Heart right ventricle (tissue), 16 donors: Measurements from ENCODE around the gene CCL27. TPM values are rescaled to one million over a fixed set of nuclear protein-coding genes. Genes with fewer than 3 reads are reported as not detected.
A peak's percentile ranks its signal among the peaks of the same experiment; 100 is the strongest.

ENCODE experiments used
- ATAC-seq, 8 donors: fragments of 200-7000 bp; cut with Tn5 transposase; one replicate each; pipeline ENCODE4 v1.9.1; 2020; ENCODE audit warnings: mild to moderate bottlenecking in 8 of 8, moderate library complexity in 8 of 8, moderate number of reproducible peaks in 1 of 8
- DNase-seq, 2 donors: peaks; one replicate each; pipeline ENCODE4 v3.0.0-alpha.2; 2020
- H3K27ac ChIP-seq, 10 donors: fragments of 200-600 bp; sonication (generic) in 2 of 10; one replicate each; pipeline versions ENCODE4 v1.5.0 to v1.8.0; 2020 to 2022; ENCODE audit warnings: mild to moderate bottlenecking in 3 of 10
- H3K27me3 ChIP-seq, 7 donors: fragments of 200-600 bp; one replicate each; pipeline ENCODE4 v1.8.0; 2021 to 2022; ENCODE audit warnings: mild to moderate bottlenecking in 2 of 7
- H3K36me3 ChIP-seq, 9 donors: fragments of 200-600 bp; sonication (generic) in 1 of 9; one replicate each; pipeline versions ENCODE4 v1.5.0 to v1.8.0; 2020 to 2022; ENCODE audit warnings: mild to moderate bottlenecking in 2 of 9
- H3K4me1 ChIP-seq, 9 donors: fragments of 200-600 bp; sonication (generic) in 1 of 9; one replicate each; pipeline versions ENCODE4 v1.5.0 to v1.8.0; 2020 to 2022; ENCODE audit warnings: mild to moderate bottlenecking in 4 of 9
- H3K4me3 ChIP-seq, 10 donors: fragments of 200-600 bp; sonication (generic) in 2 of 10; one replicate each; pipeline versions ENCODE4 v1.5.0 to v1.8.0; 2020 to 2022; ENCODE audit warnings: mild to moderate bottlenecking in 7 of 10, moderate library complexity in 2 of 10
- H3K9me3 ChIP-seq, 11 donors: fragments of 200-600 bp in 10 of 11; sonication (generic) in 2 of 11; one replicate each; pipeline versions ENCODE4 v1.5.0 to v1.8.0; 2013 to 2022; ENCODE audit warnings: mild to moderate bottlenecking in 2 of 11, control low read depth in 1 of 11, moderate library complexity in 1 of 11
- WGBS, 2 donors: extraction: QIAGEN DNeasy Blood & Tissue Kit; methylation state at CpG; one replicate each; pipeline ENCODE4 v1.1.7; 2013; ENCODE audit warnings: inconsistent platforms in 1 of 2; 5-methylcytosine and 5-hydroxymethylcytosine counted together
- intact Hi-C, 10 donors: fragments of 100-400 bp; cut with DNase I; formaldehyde crosslinking; loops; one replicate each; pipeline versions ENCODE4 v1.11.1 to v1.14.2; 2022
- polyA plus RNA-seq, 2 donors: library from polyadenylated mRNA; stranded (reverse); fragments of 200-250 nt; gene quantifications; one replicate each; pipeline ENCODE4 v1.2.3, GENCODE V29; 2013
- total RNA-seq, 10 donors: library from RNA; stranded (reverse); fragmentation: NEBNext Ultra II Directional in 3 of 10; extraction: Animal tissue kit (Norgen Biotek cat#: 25700) in 3 of 10; gene quantifications; one replicate each; pipeline versions ENCODE4 v1.2.1 to v1.2.4, GENCODE V29; 2021 to 2023
- TF ChIP-seq, protein P1 (sequence below), 9 donors: fragments of 200-600 bp; sonication (generic) in 2 of 9; IDR thresholded peaks; one replicate each; pipeline versions ENCODE4 v1.5.0 to v1.8.0; 2021 to 2022; ENCODE audit warnings: antibody characterized with exemption in 9 of 9, mild to moderate bottlenecking in 5 of 9, moderate library complexity in 1 of 9
- donor health status: Arrhythmogenic right ventricular cardiomyopathy.
- donor health status: ischemic (EF 13 %, LVEDD 7.1; RV severe dilation, severe dysfunction).
- donor health status: healthy with polysubstance abuse.
- donor health status: DM: no; HTN: yes; CAD: no.
- donor health status: DM: no; HTN: no; CAD: no.
- donor health status: ischemic (EF 25% LVEDD 6.9; RV normal size, moderate dysfunction).
- donor health status: ischemic (EF 25% LVEDD 5.7; RV mildly dilated, moderate dysfunction).
- donor health status: healthy.
- donor health status: DM: yes; HTN: yes; CAD: no.
- donor health status: Ischemic cardiomyopathy.
- donor health status: ischemic (EF 35%, LVEDD 5.7; RV mildly dilated, moderate dysfunction).
- donor health status: nonischemic (EF 11% LVEDD 7.7; RV severe dilation, severe dysfunction).
- donor health status: DM: yes; HTN: yes; CAD: no.
- donor health status: PGD.
- donor health status: ischemic (EF 29% LVEDD 5.4; RV normal size, mild dysfunction).
- donor health status: nonischemic (EF 23%, LVEDD 6.1; RV moderate dilation, normal function).

Gene CCL27
- total and polyA plus RNA-seq, 12 donors = 0.44 to 0.45 TPM; not detected in 10

DNA sequence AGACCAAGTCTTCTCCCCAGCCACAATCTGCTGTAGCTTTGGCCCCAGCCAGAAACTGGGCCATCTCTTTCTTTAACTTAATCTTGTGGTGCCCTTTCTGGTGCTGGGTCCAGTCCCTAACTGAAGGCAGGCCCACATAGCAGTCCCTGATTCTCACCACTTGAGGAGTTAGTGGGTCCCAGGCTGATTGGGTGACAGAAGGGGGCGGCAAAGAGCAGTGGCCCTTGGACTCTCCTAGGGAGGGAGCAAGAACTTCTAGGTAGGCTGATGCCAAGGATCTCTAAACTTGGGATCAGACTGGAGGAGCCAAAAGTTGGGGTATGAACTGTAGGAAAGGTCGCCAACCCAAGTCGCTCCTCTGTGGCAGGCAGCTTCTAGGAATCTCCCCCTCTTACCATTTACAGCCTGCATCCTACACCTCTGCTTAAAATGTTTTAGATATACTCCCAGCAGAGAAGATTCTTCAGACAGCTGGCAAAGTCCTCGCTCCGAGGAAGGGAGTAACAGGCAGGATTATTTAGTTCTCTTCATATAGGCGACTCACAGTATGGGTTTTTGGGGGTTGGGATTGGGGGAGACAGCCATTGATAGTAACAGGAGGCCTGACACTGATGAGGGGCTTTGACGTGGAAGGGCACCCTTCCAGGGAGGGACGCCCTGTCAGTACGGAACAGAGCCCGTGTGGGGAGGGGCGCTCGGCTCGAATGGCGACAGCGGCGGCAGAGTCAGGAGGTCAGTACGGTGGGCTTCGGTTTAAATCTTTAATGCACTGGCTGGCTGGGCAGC lies 2.0 kb upstream of the CCL27 start:
- intact Hi-C loops = loop anchor here in 4 of 10 donors (2.0 to 5.0 kb wide), 2 partner anchors 16 to 38 kb away; no protein-coding TSS in a partner anchor
- ATAC-seq = peak; percentile 27 to 64 (median 52)
- 11 to 15% methylated on average over 18 of the region's 18 CpGs for WGBS, 2 donors

DNA sequence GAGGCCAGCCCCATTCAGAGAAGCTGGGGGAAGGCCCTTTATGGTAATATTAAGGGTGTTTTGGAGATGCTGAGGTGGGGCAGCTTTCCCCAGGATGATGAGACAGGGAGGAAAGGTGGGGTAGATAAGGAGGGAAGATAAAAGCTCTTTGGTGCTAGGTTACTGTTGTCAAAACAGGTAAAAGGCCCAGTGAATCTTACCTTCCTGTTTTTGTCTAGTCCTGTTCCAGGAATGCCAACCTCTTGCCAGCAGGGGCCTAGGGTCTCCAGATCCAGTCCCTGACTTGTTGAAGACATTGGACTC lies 797 bp upstream of the CCL27 start:
- H3K9me3 ChIP-seq = no peaks in the 10 kb centered on the region
- TF ChIP-seq, protein P1, sequence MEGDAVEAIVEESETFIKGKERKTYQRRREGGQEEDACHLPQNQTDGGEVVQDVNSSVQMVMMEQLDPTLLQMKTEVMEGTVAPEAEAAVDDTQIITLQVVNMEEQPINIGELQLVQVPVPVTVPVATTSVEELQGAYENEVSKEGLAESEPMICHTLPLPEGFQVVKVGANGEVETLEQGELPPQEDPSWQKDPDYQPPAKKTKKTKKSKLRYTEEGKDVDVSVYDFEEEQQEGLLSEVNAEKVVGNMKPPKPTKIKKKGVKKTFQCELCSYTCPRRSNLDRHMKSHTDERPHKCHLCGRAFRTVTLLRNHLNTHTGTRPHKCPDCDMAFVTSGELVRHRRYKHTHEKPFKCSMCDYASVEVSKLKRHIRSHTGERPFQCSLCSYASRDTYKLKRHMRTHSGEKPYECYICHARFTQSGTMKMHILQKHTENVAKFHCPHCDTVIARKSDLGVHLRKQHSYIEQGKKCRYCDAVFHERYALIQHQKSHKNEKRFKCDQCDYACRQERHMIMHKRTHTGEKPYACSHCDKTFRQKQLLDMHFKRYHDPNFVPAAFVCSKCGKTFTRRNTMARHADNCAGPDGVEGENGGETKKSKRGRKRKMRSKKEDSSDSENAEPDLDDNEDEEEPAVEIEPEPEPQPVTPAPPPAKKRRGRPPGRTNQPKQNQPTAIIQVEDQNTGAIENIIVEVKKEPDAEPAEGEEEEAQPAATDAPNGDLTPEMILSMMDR (IDR thresholded peaks at IDR 0.05) = no peak
- H3K27ac ChIP-seq = peak overlapping the region in 2 of 10 donors; percentile 31 to 98
- intact Hi-C loops = loop anchor here in 3 of 10 donors (5.0 kb wide), 1 partner anchor 39 kb away; no protein-coding TSS in a partner anchor
- DNase-seq = no peak
- H3K4me3 ChIP-seq = no peak overlapping the region
- no peaks in the 10 kb centered on the region for H3K27me3 ChIP-seq
- ATAC-seq = no peak
- peaks cover 0 to 29% (median 14%) of the 10 kb centered on the region in 9 donors for H3K4me1 ChIP-seq
- peaks cover 0 to 58% (median 15%) of the 10 kb centered on the region in 9 donors for H3K36me3 ChIP-seq

More for the DNA sequence above, 2.0 kb upstream of the CCL27 start:
- Histone ChIP-seq H3K27ac (peak overlapping the region; percentile 38 to 100 (median 97)), H3K9me3 (peaks cover 0 to 2% (median 0%) of the 10 kb centered on the region in 11 donors), H3K36me3 (peaks cover 0 to 53% (median 15%) of the 10 kb centered on the region in 9 donors), H3K27me3 (no peaks in the 10 kb centered on the region), H3K4me1 (peaks cover 0 to 29% (median 14%) of the 10 kb centered on the region in 9 donors), H3K4me3 (peak overlapping the region; percentile 45 to 95 (median 72))
- DNase-seq = peak; percentile 85
- TF ChIP-seq, protein P1 (IDR thresholded peaks at IDR 0.05) = peak; percentile 53 to 92 (median 79)

DNA sequence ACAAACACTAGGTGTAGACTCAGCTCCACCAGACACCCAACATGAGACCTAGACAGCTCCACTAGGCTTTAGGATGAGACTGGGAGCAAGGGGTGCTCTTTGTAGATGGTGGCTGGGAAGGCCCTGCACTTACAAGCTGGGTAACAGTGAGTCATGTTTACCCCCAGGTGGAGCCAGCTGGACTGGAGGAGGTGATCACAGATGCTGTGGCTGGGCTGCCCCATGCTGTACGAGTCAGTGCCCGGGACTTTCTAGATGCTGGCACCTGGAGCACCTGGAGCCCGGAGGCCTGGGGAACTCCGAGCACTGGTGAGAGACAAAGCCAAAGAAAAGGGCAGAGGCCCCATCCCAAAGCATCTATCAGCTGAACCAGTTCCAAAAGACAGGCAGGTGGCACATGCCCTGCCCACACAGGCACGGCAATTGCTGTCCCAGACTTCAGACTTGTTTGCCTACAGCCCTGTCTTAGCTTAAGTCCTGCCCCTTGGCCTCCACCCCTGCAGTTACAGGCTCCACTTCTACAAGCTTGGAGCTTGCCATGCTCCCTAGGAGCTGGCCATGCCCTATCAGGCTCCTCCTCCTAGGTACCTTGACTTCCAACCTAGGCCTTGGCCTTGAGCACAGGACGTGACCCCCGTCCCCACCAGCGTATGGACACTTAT lies 2.7 kb downstream of the CCL27 start:
- ATAC-seq (no peak), DNase-seq (no peak)
- Histone ChIP-seq H3K9me3 (no peaks in the 10 kb centered on the region), H3K36me3 (peaks cover 0 to 69% (median 15%) of the 10 kb centered on the region in 9 donors), H3K27me3 (no peaks in the 10 kb centered on the region), H3K4me3 (no peak overlapping the region), H3K4me1 (peaks cover 4 to 25% (median 15%) of the 10 kb centered on the region in 9 donors), H3K27ac (no peak overlapping the region)
- 95 to 96% methylated on average over 8 of the region's 8 CpGs for WGBS, 2 donors
- TF ChIP-seq, protein P1 (IDR thresholded peaks at IDR 0.05) = no peak
- intact Hi-C loops = loop anchor here in 3 of 10 donors (5.0 kb wide), 1 partner anchor 43 kb away; no protein-coding TSS in a partner anchor

DNA sequence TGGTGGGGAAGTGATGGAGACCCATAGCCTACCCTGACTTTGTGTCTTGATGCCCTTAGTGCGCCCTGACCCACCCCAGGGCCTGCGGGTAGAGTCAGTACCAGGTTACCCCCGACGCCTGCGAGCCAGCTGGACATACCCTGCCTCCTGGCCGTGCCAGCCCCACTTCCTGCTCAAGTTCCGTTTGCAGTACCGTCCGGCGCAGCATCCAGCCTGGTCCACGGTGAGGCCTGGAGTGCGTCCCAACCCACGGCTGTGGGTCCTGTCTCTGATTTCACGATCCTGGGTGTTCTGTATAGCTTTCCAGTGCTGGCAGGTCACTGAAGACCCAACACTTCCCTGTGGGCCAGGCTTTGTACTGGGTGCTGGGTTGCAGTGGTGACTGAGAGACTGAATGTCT lies 4.0 kb downstream of the CCL27 start:
- Histone ChIP-seq H3K4me3 (no peak overlapping the region), H3K27ac (no peak overlapping the region), H3K27me3 (no peaks in the 10 kb centered on the region), H3K4me1 (peaks cover 8 to 30% (median 22%) of the 10 kb centered on the region in 9 donors), H3K36me3 (peaks cover 0 to 67% (median 15%) of the 10 kb centered on the region in 9 donors), H3K9me3 (no peaks in the 10 kb centered on the region)
- no peak for ATAC-seq
- intact Hi-C loops = no loop called here
- no peak for DNase-seq
- TF ChIP-seq, protein P1 (IDR thresholded peaks at IDR 0.05) = no peak
- WGBS, 2 donors = 89 to 95% methylated on average over 14 of the region's 14 CpGs
